ENCODE results near the gene NAV3.

- TF ChIP-seq EP300 (conservative IDR thresholded peaks at IDR 0.05; ENCODE audit: poor library complexity, severe bottlenecking) = no peak
- no peak for TF ChIP-seq CTCF (IDR thresholded peaks at IDR 0.05; ENCODE audit: poor library complexity, severe bottlenecking)
These were observed 110.7 kb downstream of the NAV3 start for GRCh38 chr12:77941401-77941800.

All from neural cell (in vitro differentiated cells).